WTC11 (cell line): ENCODE data around the gene NR2F2. TPM values are rescaled to one million over a fixed set of nuclear protein-coding genes. Genes with fewer than 3 reads are reported as not detected.

Experiments
- ATAC-seq: fragments of 200-7000 bp; cut with Tn5 transposase; 2 replicates; pipeline ENCODE4 v1.10.0; 2021; ENCODE audit warnings: mild to moderate bottlenecking, moderate library complexity
- CTCF ChIA-PET: fragments of 300-600 bp; sonication (Branson Sonifier 250); formaldehyde crosslinking; loops from one replicate; lab custom pipeline; 2021; ENCODE audit warnings: antibody characterized with exemption; lab: Charles Lee
- POLR2A ChIA-PET: fragments of 350-600 bp; sonication (Branson Sonifier 250); formaldehyde crosslinking; loops from one replicate; lab custom pipeline; 2021; ENCODE audit warnings: antibody characterized with exemption; lab: Charles Lee
- DNase-seq: peaks from one replicate; pipeline ENCODE4 v3.0.0; 2021; ENCODE audit warnings: low spot score
- H3K27ac Mint-ChIP-seq: 2 replicates; pipeline ENCODE4 v1.8.0; 2021; ENCODE audit warnings: mixed read lengths
- H3K27me3 Mint-ChIP-seq: 2 replicates; pipeline ENCODE4 v1.8.0; 2021; ENCODE audit warnings: low read depth, mild to moderate bottlenecking, moderate library complexity, mixed read lengths
- H3K36me3 Mint-ChIP-seq: 2 replicates; pipeline ENCODE4 v1.8.0; 2021; ENCODE audit warnings: mixed read lengths
- H3K4me1 Mint-ChIP-seq: 2 replicates; pipeline ENCODE4 v1.8.0; 2022; ENCODE audit warnings: mixed read lengths
- H3K4me3 Mint-ChIP-seq: 2 replicates; pipeline ENCODE4 v1.8.0; 2021; ENCODE audit warnings: mild to moderate bottlenecking, moderate library complexity, mixed read lengths
- H3K9me3 Mint-ChIP-seq: 2 replicates; pipeline ENCODE4 v1.8.0; 2021; ENCODE audit warnings: mixed read lengths
- AR ChIP-seq: fragments of 250-450 bp; sonication (Bioruptor Pico); IDR thresholded peaks from 2 replicates; pipeline ENCODE4 v1.9.0; 2021; ENCODE audit warnings: mild to moderate bottlenecking
- ELF4 ChIP-seq: sonication (generic); formaldehyde crosslinking; IDR thresholded peaks from 2 replicates; pipeline ENCODE4 v1.8.1; 2022; ENCODE audit warnings: low read depth, mild to moderate bottlenecking, moderate library complexity, missing genetic modification reagents
- ETV6 ChIP-seq: sonication (generic); formaldehyde crosslinking; IDR thresholded peaks from 2 replicates; pipeline ENCODE4 v1.8.1; 2022; ENCODE audit warnings: mild to moderate bottlenecking, missing genetic modification reagents
- FOXP4 ChIP-seq: sonication (generic); formaldehyde crosslinking; IDR thresholded peaks from 2 replicates; pipeline ENCODE4 v1.8.0; 2022; ENCODE audit warnings: mild to moderate bottlenecking, missing genetic modification reagents
- NR1H2 ChIP-seq: sonication (generic); formaldehyde crosslinking; IDR thresholded peaks from 2 replicates; pipeline ENCODE4 v1.9.0; 2021; ENCODE audit warnings: mild to moderate bottlenecking, moderate library complexity, missing genetic modification reagents
- OVOL2 ChIP-seq: fragments of 250-450 bp; sonication (Bioruptor Pico); IDR thresholded peaks from 2 replicates; pipeline ENCODE4 v1.9.0; 2021; ENCODE audit warnings: mild to moderate bottlenecking, borderline replicate concordance
- TCF7 ChIP-seq: sonication (generic); formaldehyde crosslinking; IDR thresholded peaks from 2 replicates; pipeline ENCODE4 v1.8.0; 2022; ENCODE audit warnings: mild to moderate bottlenecking, low read depth, missing genetic modification reagents, moderate library complexity
- TEAD1 ChIP-seq: sonication (generic); formaldehyde crosslinking; IDR thresholded peaks from 2 replicates; pipeline ENCODE4 v1.8.0; 2022; ENCODE audit warnings: mild to moderate bottlenecking, missing genetic modification reagents
- ZNF121 ChIP-seq: sonication (generic); formaldehyde crosslinking; IDR thresholded peaks from 2 replicates; pipeline ENCODE4 v1.8.0; 2023; ENCODE audit warnings: missing genetic modification reagents
- ZNF317 ChIP-seq: sonication (generic); formaldehyde crosslinking; IDR thresholded peaks from 2 replicates; pipeline ENCODE4 v1.8.1; 2023; ENCODE audit warnings: low read depth, mild to moderate bottlenecking, moderate library complexity, missing genetic modification reagents, borderline replicate concordance
- total RNA-seq: library from RNA; stranded (reverse); gene quantifications from 3 replicates; pipeline ENCODE4 v1.2.3, GENCODE V29; 2021
- TF ChIP-seq, protein P1 (sequence below): fragments of 200-600 bp; IDR thresholded peaks from 2 replicates; pipeline ENCODE4 v1.8.0; 2022; ENCODE audit warnings: antibody characterized with exemption
- TF ChIP-seq, protein P2 (sequence below): sonication (generic); formaldehyde crosslinking; IDR thresholded peaks from 2 replicates; pipeline ENCODE4 v1.8.1; 2022; ENCODE audit warnings: mild to moderate bottlenecking, missing genetic modification reagents, moderate library complexity, borderline replicate concordance
- TF ChIP-seq, protein P3 (sequence below): fragments of 250-450 bp; sonication (Bioruptor Pico); IDR thresholded peaks from 2 replicates; pipeline ENCODE4 v1.9.0; 2021; ENCODE audit warnings: mild to moderate bottlenecking, borderline replicate concordance
- TF ChIP-seq, protein P4 (sequence below): sonication (generic); formaldehyde crosslinking; IDR thresholded peaks from 2 replicates; pipeline ENCODE4 v1.8.1; 2023; ENCODE audit warnings: mild to moderate bottlenecking, moderate library complexity, missing genetic modification reagents
- TF ChIP-seq, protein P5 (sequence below): sonication (generic); formaldehyde crosslinking; IDR thresholded peaks from 2 replicates; pipeline ENCODE4 v1.8.1; 2023; ENCODE audit warnings: mild to moderate bottlenecking, missing genetic modification reagents, borderline replicate concordance

The NR2F2 gene
- total RNA-seq, 1 experiment from 2014 or later, result 0.57 TPM

DNA sequence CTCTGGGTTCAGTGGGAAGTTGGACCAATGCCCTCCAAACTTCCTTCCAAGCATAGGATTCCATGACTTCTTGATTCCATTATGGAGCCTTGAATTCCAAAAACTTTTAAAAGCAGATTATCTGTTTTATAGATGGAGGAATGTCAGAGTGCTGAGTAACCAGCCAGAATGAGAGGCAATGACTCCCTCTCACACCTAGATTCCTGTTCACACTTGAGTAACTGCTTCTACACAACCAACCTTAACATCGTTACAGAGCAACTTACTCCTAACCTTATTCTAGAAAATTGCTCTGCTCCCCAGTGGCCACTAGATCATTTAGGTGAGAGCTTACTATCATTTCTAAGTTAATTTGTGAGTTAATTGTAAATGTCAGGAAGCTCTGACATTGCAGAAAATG, 24.2 kb upstream of the NR2F2 start:
- H3K4me1 Mint-ChIP-seq, result peaks cover 7% of the 10 kb centered on the region
- CTCF ChIA-PET, result no interaction called here
- TF ChIP-seq ZNF317 (CRISPR knock-in tag) (no peak), NR1H2 (CRISPR knock-in tag) (no peak), ELF4 (no peak), FOXP4 (no peak)
- TF ChIP-seq, protein P1, sequence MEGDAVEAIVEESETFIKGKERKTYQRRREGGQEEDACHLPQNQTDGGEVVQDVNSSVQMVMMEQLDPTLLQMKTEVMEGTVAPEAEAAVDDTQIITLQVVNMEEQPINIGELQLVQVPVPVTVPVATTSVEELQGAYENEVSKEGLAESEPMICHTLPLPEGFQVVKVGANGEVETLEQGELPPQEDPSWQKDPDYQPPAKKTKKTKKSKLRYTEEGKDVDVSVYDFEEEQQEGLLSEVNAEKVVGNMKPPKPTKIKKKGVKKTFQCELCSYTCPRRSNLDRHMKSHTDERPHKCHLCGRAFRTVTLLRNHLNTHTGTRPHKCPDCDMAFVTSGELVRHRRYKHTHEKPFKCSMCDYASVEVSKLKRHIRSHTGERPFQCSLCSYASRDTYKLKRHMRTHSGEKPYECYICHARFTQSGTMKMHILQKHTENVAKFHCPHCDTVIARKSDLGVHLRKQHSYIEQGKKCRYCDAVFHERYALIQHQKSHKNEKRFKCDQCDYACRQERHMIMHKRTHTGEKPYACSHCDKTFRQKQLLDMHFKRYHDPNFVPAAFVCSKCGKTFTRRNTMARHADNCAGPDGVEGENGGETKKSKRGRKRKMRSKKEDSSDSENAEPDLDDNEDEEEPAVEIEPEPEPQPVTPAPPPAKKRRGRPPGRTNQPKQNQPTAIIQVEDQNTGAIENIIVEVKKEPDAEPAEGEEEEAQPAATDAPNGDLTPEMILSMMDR, result no peak
- TF ChIP-seq, all 79 proteins: peak for 0
- DNase-seq (no peak), ATAC-seq (no peak)
- POLR2A ChIA-PET, result no interaction called here
- peaks cover 5% of the 10 kb centered on the region; the same call in 1 of the 2 replicates for H3K27me3 Mint-ChIP-seq
- no peaks in the 10 kb centered on the region for H3K9me3 Mint-ChIP-seq
- H3K36me3 Mint-ChIP-seq, result no peaks in the 10 kb centered on the region
- no peak overlapping the region for H3K27ac Mint-ChIP-seq
- no peak overlapping the region for H3K4me3 Mint-ChIP-seq

DNA sequence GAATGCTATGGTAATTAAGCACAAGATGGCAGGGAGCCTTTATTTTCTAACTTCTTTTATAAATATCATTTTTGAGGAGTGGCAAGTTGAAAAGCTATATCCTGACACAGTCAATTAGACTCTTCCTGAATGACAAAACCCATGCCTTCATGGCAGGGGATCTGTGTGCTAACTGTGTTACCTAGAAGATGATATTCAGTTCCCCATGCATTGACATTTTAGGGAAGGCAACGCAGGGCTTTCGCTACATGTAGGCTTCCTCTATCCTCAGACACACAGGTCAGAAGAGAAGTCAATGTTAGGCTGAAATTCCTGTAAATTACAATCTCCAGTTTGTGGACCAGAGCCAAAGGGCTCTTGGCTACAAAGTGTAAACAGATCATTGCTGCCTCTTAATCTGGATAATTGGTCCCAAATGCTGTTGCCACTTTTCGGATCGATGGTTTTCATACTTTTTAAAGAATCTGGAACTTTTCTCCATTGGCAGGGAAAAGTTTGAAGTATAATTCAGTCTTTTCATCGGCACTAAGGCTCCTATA, 22.6 kb upstream of the NR2F2 start:
- CTCF ChIA-PET, result no interaction called here
- POLR2A ChIA-PET, result interaction anchor here (1.0 kb wide), 1 partner anchor 11 kb away, joined by 3 read pairs; no protein-coding TSS in a partner anchor
- no peak for ATAC-seq
- TF ChIP-seq ZNF121 (CRISPR knock-in tag) (no peak), TCF7 (CRISPR knock-in tag) (no peak), AR (CRISPR knock-in tag) (no peak), OVOL2 (CRISPR knock-in tag) (no peak), ELF4 (no peak), TEAD1 (CRISPR knock-in tag) (no peak), ETV6 (no peak)
- TF ChIP-seq, protein P2, sequence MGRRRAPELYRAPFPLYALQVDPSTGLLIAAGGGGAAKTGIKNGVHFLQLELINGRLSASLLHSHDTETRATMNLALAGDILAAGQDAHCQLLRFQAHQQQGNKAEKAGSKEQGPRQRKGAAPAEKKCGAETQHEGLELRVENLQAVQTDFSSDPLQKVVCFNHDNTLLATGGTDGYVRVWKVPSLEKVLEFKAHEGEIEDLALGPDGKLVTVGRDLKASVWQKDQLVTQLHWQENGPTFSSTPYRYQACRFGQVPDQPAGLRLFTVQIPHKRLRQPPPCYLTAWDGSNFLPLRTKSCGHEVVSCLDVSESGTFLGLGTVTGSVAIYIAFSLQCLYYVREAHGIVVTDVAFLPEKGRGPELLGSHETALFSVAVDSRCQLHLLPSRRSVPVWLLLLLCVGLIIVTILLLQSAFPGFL (CRISPR knock-in tag), result no peak
- TF ChIP-seq, protein P3, sequence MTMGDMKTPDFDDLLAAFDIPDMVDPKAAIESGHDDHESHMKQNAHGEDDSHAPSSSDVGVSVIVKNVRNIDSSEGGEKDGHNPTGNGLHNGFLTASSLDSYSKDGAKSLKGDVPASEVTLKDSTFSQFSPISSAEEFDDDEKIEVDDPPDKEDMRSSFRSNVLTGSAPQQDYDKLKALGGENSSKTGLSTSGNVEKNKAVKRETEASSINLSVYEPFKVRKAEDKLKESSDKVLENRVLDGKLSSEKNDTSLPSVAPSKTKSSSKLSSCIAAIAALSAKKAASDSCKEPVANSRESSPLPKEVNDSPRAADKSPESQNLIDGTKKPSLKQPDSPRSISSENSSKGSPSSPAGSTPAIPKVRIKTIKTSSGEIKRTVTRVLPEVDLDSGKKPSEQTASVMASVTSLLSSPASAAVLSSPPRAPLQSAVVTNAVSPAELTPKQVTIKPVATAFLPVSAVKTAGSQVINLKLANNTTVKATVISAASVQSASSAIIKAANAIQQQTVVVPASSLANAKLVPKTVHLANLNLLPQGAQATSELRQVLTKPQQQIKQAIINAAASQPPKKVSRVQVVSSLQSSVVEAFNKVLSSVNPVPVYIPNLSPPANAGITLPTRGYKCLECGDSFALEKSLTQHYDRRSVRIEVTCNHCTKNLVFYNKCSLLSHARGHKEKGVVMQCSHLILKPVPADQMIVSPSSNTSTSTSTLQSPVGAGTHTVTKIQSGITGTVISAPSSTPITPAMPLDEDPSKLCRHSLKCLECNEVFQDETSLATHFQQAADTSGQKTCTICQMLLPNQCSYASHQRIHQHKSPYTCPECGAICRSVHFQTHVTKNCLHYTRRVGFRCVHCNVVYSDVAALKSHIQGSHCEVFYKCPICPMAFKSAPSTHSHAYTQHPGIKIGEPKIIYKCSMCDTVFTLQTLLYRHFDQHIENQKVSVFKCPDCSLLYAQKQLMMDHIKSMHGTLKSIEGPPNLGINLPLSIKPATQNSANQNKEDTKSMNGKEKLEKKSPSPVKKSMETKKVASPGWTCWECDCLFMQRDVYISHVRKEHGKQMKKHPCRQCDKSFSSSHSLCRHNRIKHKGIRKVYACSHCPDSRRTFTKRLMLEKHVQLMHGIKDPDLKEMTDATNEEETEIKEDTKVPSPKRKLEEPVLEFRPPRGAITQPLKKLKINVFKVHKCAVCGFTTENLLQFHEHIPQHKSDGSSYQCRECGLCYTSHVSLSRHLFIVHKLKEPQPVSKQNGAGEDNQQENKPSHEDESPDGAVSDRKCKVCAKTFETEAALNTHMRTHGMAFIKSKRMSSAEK (CRISPR knock-in tag), result no peak
- TF ChIP-seq, protein P4, sequence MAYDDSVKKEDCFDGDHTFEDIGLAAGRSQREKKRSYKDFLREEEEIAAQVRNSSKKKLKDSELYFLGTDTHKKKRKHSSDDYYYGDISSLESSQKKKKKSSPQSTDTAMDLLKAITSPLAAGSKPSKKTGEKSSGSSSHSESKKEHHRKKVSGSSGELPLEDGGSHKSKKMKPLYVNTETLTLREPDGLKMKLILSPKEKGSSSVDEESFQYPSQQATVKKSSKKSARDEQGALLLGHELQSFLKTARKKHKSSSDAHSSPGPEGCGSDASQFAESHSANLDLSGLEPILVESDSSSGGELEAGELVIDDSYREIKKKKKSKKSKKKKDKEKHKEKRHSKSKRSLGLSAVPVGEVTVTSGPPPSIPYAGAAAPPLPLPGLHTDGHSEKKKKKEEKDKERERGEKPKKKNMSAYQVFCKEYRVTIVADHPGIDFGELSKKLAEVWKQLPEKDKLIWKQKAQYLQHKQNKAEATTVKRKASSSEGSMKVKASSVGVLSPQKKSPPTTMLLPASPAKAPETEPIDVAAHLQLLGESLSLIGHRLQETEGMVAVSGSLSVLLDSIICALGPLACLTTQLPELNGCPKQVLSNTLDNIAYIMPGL (CRISPR knock-in tag), result no peak
- TF ChIP-seq, protein P5, sequence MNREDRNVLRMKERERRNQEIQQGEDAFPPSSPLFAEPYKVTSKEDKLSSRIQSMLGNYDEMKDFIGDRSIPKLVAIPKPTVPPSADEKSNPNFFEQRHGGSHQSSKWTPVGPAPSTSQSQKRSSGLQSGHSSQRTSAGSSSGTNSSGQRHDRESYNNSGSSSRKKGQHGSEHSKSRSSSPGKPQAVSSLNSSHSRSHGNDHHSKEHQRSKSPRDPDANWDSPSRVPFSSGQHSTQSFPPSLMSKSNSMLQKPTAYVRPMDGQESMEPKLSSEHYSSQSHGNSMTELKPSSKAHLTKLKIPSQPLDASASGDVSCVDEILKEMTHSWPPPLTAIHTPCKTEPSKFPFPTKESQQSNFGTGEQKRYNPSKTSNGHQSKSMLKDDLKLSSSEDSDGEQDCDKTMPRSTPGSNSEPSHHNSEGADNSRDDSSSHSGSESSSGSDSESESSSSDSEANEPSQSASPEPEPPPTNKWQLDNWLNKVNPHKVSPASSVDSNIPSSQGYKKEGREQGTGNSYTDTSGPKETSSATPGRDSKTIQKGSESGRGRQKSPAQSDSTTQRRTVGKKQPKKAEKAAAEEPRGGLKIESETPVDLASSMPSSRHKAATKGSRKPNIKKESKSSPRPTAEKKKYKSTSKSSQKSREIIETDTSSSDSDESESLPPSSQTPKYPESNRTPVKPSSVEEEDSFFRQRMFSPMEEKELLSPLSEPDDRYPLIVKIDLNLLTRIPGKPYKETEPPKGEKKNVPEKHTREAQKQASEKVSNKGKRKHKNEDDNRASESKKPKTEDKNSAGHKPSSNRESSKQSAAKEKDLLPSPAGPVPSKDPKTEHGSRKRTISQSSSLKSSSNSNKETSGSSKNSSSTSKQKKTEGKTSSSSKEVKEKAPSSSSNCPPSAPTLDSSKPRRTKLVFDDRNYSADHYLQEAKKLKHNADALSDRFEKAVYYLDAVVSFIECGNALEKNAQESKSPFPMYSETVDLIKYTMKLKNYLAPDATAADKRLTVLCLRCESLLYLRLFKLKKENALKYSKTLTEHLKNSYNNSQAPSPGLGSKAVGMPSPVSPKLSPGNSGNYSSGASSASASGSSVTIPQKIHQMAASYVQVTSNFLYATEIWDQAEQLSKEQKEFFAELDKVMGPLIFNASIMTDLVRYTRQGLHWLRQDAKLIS (CRISPR knock-in tag), result no peak

More for the DNA sequence above, 22.6 kb upstream of the NR2F2 start:
- Mint-ChIP-seq H3K36me3 (no peaks in the 10 kb centered on the region), H3K4me1 (peaks cover 16% of the 10 kb centered on the region), H3K4me3 (no peak overlapping the region), H3K27ac (no peak overlapping the region), H3K9me3 (no peaks in the 10 kb centered on the region), H3K27me3 (peaks cover 5% of the 10 kb centered on the region; the same call in 1 of the 2 replicates)
- no peak for DNase-seq
